Mucosa of descending colon (tissue), 3 donors: ENCODE measurements around the gene CLCN1. TPM values are rescaled to one million over a fixed set of nuclear protein-coding genes. Genes with fewer than 3 reads are reported as not detected.

Experiments
- ATAC-seq: fragments of 200-7000 bp; cut with Tn5 transposase; one replicate; pipeline ENCODE4 v1.9.1; 2020; ENCODE audit warnings: mild to moderate bottlenecking, moderate library complexity
- DNase-seq, 3 donors: peaks; one replicate each; pipeline ENCODE4 v3.0.0-alpha.2; 2020
- H3K36me3 ChIP-seq: fragments of 200-600 bp; one replicate; pipeline ENCODE4 v1.8.0; 2021; ENCODE audit warnings: low read depth, mild to moderate bottlenecking
- H3K4me1 ChIP-seq: fragments of 200-600 bp; one replicate; pipeline ENCODE4 v1.8.0; 2021; ENCODE audit warnings: low read depth, mild to moderate bottlenecking
- H3K4me3 ChIP-seq: fragments of 200-600 bp; one replicate; pipeline ENCODE4 v1.8.0; 2021; ENCODE audit warnings: mild to moderate bottlenecking
- H3K9me3 ChIP-seq: fragments of 200-600 bp; one replicate; pipeline ENCODE4 v1.8.0; 2021; ENCODE audit warnings: mild to moderate bottlenecking
- intact Hi-C, 2 donors: fragments of 100-400 bp; cut with DNase I in 1 of 2; cut with micrococcal nuclease in 1 of 2; formaldehyde crosslinking; loops; one replicate each; pipeline versions ENCODE4 v1.11.0 to v1.11.1; 2022; cut with DNase I, micrococcal nuclease
- total RNA-seq, 3 donors: library from RNA; stranded (reverse); fragmentation: NEBNext Ultra II Directional in 2 of 3; extraction: Animal tissue kit (Norgen Biotek cat#: 25700) in 2 of 3; gene quantifications; one replicate each; pipeline versions ENCODE4 v1.2.1 to v1.2.4, GENCODE V29; 2021 to 2023
- TF ChIP-seq, protein P1 (sequence below): fragments of 200-600 bp; IDR thresholded peaks from one replicate; pipeline ENCODE4 v1.8.0; 2022; ENCODE audit warnings: antibody characterized with exemption, mild to moderate bottlenecking
- donor health status: DM: no; HTN: no; CAD: no; lungs with moderate emphysema.
- donor health status: DM: no; HTN: no; CAD: no.
- donor health status: DM: no; HTN: yes; CAD: no.

CLCN1 gene
- total RNA-seq, 3 donors from 2014 or later: not detected

DNA sequence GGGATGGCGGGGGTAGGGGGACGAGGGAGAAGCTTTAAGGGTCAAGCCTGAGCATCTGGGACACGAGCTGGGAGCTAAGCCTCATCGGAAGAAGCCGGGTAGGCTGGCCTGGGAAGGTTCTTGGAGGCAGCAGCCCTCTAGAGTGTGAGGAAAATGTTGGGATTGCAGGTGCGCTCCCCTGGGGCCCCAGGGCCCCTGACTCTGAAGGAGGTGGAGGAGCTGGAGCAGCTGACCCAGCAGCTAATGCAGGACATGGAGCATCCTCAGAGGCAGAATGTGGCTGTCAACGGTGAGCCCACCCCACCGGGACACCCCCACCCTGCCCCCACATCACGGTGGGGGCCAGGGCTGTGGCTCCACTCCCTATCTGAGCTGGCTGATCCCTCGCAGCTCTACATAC is 72.1 kb downstream of the CLCN1 start:
- TF ChIP-seq, protein P1, sequence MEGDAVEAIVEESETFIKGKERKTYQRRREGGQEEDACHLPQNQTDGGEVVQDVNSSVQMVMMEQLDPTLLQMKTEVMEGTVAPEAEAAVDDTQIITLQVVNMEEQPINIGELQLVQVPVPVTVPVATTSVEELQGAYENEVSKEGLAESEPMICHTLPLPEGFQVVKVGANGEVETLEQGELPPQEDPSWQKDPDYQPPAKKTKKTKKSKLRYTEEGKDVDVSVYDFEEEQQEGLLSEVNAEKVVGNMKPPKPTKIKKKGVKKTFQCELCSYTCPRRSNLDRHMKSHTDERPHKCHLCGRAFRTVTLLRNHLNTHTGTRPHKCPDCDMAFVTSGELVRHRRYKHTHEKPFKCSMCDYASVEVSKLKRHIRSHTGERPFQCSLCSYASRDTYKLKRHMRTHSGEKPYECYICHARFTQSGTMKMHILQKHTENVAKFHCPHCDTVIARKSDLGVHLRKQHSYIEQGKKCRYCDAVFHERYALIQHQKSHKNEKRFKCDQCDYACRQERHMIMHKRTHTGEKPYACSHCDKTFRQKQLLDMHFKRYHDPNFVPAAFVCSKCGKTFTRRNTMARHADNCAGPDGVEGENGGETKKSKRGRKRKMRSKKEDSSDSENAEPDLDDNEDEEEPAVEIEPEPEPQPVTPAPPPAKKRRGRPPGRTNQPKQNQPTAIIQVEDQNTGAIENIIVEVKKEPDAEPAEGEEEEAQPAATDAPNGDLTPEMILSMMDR: no peak
- Histone ChIP-seq H3K9me3 (no peaks in the 10 kb centered on the region), H3K4me3 (no peak overlapping the region), H3K4me1 (peaks cover 18% of the 10 kb centered on the region), H3K36me3 (peaks cover 2% of the 10 kb centered on the region)
- DNase-seq (no peak), ATAC-seq (no peak)
- intact Hi-C loops: no loop called here

- peaks cover 16% of the 10 kb centered on the region for H3K4me1 ChIP-seq
- peak in 1 of 3 donors; percentile 26 for DNase-seq
- peaks cover 2% of the 10 kb centered on the region for H3K36me3 ChIP-seq
- ATAC-seq: no peak
- TF ChIP-seq, protein P1: no peak
- intact Hi-C loops: no loop called here
- no peak overlapping the region for H3K4me3 ChIP-seq
- no peaks in the 10 kb centered on the region for H3K9me3 ChIP-seq
Measured at GRCh38 chr7:143388491-143389101, 72.7 kb downstream of the CLCN1 start.

- Histone ChIP-seq H3K36me3 (peaks cover 2% of the 10 kb centered on the region), H3K9me3 (no peaks in the 10 kb centered on the region), H3K4me1 (peaks cover 9% of the 10 kb centered on the region), H3K4me3 (no peak overlapping the region)
- intact Hi-C loops: no loop called here
- TF ChIP-seq, protein P1: no peak
- no peak for ATAC-seq
- no peak for DNase-seq
Measured at GRCh38 chr7:143389316-143390103, 73.6 kb downstream of the CLCN1 start.

DNA sequence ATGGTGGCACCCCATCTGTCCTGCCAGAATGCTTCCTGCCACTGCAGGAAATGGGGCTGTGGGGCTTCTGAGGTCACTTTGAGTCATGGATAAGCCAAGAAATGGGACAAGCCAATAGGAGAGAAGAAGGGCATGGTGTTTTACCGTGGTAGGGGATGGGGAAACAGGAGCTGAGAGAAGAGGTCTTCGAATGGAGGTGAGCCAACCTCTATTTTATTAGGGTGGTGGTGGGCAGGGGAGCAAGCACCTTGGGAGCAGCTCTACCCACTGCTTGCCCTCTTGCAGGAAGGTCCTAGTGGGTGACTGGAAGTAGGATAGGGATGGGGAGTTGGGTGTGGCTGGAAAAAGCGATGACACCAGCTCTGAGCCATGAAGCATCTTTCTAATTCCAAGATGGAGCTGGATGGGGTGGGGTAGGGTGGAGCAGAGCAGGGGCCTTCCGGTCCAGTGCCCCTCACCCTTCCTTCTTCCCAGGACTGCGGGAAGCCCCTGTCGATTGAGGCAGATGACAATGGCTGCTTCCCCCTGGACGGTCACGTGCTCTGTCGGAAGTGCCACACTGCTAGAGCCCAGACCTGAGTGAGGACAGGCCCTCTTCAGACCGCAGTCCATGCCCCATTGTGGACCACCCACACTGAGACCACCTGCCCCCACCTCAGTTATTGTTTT is 74.3 kb downstream of the CLCN1 start:
- H3K4me1 ChIP-seq: peaks cover 5% of the 10 kb centered on the region
- no peak overlapping the region for H3K4me3 ChIP-seq
- ATAC-seq: no peak
- intact Hi-C loops: no loop called here
- H3K36me3 ChIP-seq: peaks cover 2% of the 10 kb centered on the region
- TF ChIP-seq, protein P1: no peak
- no peaks in the 10 kb centered on the region for H3K9me3 ChIP-seq
- no peak for DNase-seq

- DNase-seq (peak in 1 of 3 donors; percentile 26), ATAC-seq (no peak)
- Histone ChIP-seq H3K4me1 (peaks cover 5% of the 10 kb centered on the region), H3K4me3 (no peak overlapping the region), H3K9me3 (no peaks in the 10 kb centered on the region), H3K36me3 (peaks cover 2% of the 10 kb centered on the region)
- intact Hi-C loops: no loop called here
- TF ChIP-seq, protein P1: no peak
Measured at GRCh38 chr7:143390773-143391317, 74.9 kb downstream of the CLCN1 start.
